ENCODE data around the gene PPOX.

DNA sequence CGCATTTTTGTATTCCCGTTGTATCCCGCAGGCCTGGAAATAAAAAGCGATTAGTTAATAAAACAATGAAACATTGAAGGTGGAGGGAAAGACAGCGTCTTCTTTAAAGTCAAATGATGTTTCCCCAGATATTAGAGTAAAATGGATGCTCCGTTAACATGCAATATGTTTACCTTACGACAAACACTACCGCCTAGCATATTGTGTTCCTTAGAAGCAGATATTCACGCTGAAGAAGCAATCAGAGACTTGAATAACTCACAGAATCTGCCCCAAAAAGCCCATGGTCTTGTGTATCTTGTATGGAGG lies 11.7 kb downstream of the PPOX start:
- TF ChIP-seq CTCF (IDR thresholded peaks at IDR 0.05; ENCODE audit: insufficient read depth, low read length) (no peak), POLR2AphosphoS5 (IDR thresholded peaks at IDR 0.05; ENCODE audit: low read depth) (no peak), REST (IDR thresholded peaks at IDR 0.05; ENCODE audit: insufficient replicate concordance, low read depth) (no peak), GABPA (IDR thresholded peaks at IDR 0.05; ENCODE audit: low read depth) (no peak)
